Stimulated activated naive CD8-positive, alpha-beta T cell treated with anti-CD3 and anti-CD28 coated beads, Interleukin-15, Interleukin-2, amounts not matched to agents 100 U/mL and 50 U/mL, for 24 hours (primary cell): Measurements from ENCODE around the gene SIRPG.
"Not testable (repeated sequence)": the region's sequence is repeated elsewhere in the genome, so short reads cannot be mapped to it uniquely, and the experiment has no call there.

Source experiments
- ATAC-seq: fragments of 150-1000 bp; cut with Tn5 transposase; one replicate; pipeline ENCODE4 v1.10.0; 2021
- DNase-seq: peaks from one replicate; pipeline ENCODE4 v3.0.0; 2021

Gene SIRPG

GRCh38 chr20:1635291-1635979, 22.1 kb downstream of the SIRPG start:
- no peak for DNase-seq
- no peak for ATAC-seq

- DNase-seq: no peak
- no peak for ATAC-seq
Measured at GRCh38 chr20:1633535-1633934, 24.0 kb downstream of the SIRPG start.

DNA sequence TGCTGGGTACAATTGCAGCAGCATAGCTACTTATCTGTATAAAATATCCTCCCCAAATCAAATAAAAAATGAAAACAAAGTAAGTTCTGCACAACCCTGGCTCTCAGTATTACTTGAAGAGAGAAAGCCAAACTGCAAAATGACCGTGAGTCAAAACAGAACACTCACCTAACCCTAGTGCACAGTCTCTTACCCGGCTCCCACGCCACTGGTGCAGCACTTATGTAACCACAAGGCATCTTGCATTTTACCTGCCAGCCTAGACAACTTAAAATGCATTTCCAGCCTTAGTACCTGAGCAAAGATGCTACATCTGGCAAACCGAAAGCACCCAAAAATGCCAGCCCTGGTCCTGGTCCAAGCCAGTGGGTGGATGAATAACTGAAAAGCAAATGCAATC, 25.4 kb downstream of the SIRPG start:
- ATAC-seq (peak; percentile 85), DNase-seq (peak; percentile 37)

DNA sequence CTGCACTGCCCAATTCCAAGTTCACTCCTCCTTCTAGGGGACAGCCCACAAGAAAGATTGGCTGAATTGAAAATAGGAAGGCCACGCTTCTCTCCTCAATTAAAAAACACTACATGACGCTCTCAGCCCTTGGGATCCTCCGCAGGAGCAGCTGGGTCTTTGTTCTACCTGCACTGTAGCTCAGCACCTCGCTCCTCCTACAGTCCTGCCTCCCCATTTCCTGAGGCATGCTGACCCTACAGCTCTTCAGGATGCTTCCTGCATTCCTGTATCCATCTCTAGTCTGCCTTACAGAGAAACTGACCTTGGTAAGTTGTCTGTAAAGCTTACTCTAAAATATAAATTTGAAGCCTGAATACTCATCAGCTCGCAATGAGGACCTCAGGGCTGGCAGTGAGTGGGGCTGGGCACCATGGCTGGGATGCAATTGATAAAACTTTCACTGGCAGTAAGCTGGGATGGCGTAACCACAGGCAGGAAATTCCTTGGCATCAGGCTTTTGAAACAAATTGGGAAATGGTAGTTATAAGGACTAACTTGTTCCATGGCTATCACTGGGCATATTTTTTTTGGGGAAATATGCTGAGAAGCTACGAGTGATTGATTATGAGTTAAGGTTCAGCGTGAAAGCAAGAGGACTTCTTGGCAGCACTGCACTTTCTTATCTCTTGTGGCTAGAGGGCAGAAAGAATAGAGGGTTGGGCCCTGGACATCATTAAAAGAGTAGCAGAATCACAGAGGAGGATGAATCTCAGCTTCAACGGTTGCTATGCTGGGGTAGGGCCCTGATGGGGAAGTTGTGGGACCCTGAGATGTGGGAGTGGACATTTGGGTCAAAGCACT, 26.0 kb downstream of the SIRPG start:
- DNase-seq (no peak), ATAC-seq (no peak)

DNA sequence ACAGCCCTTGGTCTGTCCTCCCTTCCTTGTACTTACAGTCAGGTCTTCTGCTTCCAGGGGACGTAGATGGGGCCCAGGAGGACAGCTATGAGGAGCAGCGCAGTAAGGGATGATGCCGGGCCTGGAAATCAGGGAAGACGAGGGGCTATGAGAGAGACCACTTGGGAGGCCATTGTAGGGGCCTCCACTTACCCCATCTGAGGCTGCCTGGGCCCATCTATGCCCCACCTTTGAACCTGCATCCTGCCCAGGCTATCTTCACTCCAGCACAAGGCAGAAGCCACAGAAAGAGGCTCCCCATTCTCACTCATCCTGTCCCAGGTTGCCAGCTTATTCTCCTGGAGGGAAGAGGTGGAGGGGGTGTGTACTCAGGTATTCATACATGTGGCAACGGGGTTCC, 27.4 kb downstream of the SIRPG start:
- DNase-seq: no peak
- no peak for ATAC-seq

GRCh38 chr20:1629321-1629720, 28.3 kb downstream of the SIRPG start:
- ATAC-seq (no peak), DNase-seq (no peak)

- ATAC-seq: no peak
- DNase-seq: no peak
Measured at GRCh38 chr20:1628621-1629020, 29.0 kb downstream of the SIRPG start.

DNA sequence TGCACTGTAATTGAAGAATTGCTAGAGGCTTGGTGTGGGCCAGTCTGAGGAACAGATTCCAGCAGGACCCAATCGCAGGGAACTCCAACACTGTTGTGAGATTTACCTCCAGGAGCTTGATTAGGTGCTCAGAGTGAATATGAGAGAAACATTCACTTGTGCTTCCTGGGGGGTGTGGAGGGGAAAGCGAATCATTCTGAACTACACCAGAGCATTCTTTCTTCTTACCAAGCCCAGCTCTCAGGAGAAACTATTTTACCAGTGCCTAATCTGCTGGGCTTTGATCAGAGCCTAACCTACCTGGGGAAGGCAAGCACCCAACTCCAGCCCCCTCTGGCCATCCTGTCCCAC, 30.4 kb downstream of the SIRPG start:
- DNase-seq (no peak), ATAC-seq (no peak)

GRCh38 chr20:1626528-1627199, 30.9 kb downstream of the SIRPG start:
- no peak for DNase-seq
- no peak for ATAC-seq

GRCh38 chr20:1625083-1625690, 32.4 kb downstream of the SIRPG start:
- ATAC-seq (peak; percentile 35), DNase-seq (no peak)

- DNase-seq (no peak), ATAC-seq (no peak)
Measured at GRCh38 chr20:1623501-1624205, 33.9 kb downstream of the SIRPG start.

DNA sequence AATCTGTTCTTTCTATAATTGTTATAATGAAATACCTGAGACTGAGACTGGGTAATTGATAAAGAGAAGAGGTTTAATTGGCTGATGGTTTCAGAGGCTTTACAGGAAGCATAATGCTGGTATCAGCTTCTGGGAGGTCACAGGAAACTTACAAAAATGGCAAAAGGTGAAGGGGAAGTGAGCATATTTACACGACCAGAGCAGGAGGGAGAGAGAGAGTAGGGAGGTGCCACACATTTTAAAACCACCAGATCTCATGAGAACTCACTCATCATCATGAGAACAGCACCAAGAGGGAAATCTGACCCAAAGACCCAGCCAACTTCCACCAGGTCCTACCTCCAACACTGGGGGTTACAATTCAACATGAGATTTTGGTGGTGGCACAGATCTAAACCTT, 35.1 kb downstream of the SIRPG start:
- DNase-seq (no peak), ATAC-seq (peak; percentile 32)

GRCh38 chr20:1621316-1621715, 36.3 kb downstream of the SIRPG start:
- ATAC-seq (no peak), DNase-seq (no peak)

GRCh38 chr20:1619861-1620444, 37.6 kb downstream of the SIRPG start, which contains the start of gene SIRPB1:
Gene SIRPB1 (minus strand): TSS chr20:1620009. CDS start chr20:1619944, 65 bp downstream.
- ATAC-seq: peak; percentile 65
- DNase-seq: peak; percentile 39

GRCh38 chr20:1618954-1619540, 38.5 kb downstream of the SIRPG start:
- DNase-seq: no peak
- ATAC-seq: no peak

DNA sequence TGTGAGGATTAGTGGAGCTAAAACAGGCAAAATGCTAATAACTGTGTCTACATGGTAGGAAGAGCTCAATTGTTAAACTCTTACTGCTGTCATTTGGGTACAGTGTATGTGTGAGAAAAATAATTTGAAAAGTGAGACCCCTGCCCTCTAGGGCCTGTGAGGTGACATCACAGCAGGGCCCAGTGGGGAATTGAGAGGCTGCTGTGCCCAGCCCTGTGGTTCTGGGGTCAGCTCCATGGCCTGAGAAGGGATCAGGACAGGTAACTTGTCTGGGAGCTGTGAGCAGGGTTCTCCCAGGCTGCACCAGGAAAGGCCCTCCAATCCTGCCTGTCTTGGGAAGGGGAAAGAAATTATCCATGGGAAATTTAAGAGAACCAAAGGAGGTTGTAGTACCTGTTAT, 39.1 kb downstream of the SIRPG start:
- DNase-seq (no peak), ATAC-seq (no peak)

- DNase-seq: no peak
- no peak for ATAC-seq
Measured at GRCh38 chr20:1616858-1617434, 40.6 kb downstream of the SIRPG start.

DNA sequence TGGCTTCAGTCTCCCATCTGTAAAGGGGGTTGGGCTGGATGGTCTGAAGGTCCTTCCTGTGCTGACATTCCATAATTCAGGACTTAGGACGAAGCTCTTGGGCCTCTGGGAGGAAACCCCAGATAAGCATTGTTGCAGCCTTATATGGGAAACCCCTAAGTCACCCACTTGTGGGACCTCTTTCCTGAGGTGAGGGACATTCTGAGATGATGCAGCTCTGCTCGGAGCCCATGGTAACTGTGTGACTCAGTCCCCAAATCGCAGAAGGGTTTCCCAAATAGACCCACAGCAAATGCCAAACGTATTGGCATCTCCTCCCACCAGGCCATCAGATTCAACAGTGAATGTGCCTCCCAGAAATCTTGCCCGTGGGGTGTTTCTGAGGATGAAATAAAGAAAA, 47.2 kb downstream of the SIRPG start:
- ATAC-seq: not testable (repeated sequence)

GRCh38 chr20:1608678-1609347, 48.8 kb downstream of the SIRPG start:
- not testable (repeated sequence) for ATAC-seq, DNase-seq

More for the DNA sequence above, 47.2 kb downstream of the SIRPG start:
- DNase-seq: not testable (repeated sequence)

GRCh38 chr20:1600736-1601135, 56.8 kb downstream of the SIRPG start:
- ATAC-seq: no peak
- no peak for DNase-seq
